H9 (cell line): Measurements from ENCODE around the gene SNX33. TPM values are rescaled to one million over a fixed set of nuclear protein-coding genes. Genes with fewer than 3 reads are reported as not detected.

Experiments used
- DNase-seq: peaks from one replicate; pipeline ENCODE4 v3.0.0-alpha.2; 2017
- H2AFZ ChIP-seq: one replicate; pipeline ENCODE4 v1.6.1; 2013; ENCODE audit warnings: mild to moderate bottlenecking, low read length, control low read depth, moderate library complexity
- H2AK5ac ChIP-seq: 2 replicates; pipeline ENCODE4 v1.6.1; 2013; ENCODE audit warnings: low read length, control low read depth, mixed read lengths; ENCODE audit not compliant: insufficient read length
- H2BK120ac ChIP-seq: one replicate; pipeline ENCODE4 v1.6.1; 2013; ENCODE audit warnings: low read depth, mild to moderate bottlenecking, low read length, control low read depth, inconsistent platforms; ENCODE audit not compliant: poor library complexity, severe bottlenecking
- H2BK12ac ChIP-seq: 2 replicates; pipeline ENCODE4 v1.6.1; 2013; ENCODE audit warnings: low read length, control low read depth, mixed read lengths, low read depth; ENCODE audit not compliant: insufficient read length
- H2BK15ac ChIP-seq: 2 replicates; pipeline ENCODE4 v1.6.1; 2013; ENCODE audit warnings: low read depth, low read length, control low read depth
- H2BK20ac ChIP-seq: one replicate; pipeline ENCODE4 v1.6.1; 2013; ENCODE audit warnings: low read depth, mild to moderate bottlenecking, low read length, control low read depth, inconsistent platforms; ENCODE audit not compliant: poor library complexity, severe bottlenecking
- H2BK5ac ChIP-seq: 2 replicates; pipeline ENCODE4 v1.6.1; 2013; ENCODE audit warnings: low read length, control low read depth, mixed read lengths; ENCODE audit not compliant: insufficient read length
- H3K14ac ChIP-seq: 2 replicates; pipeline ENCODE4 v1.6.1; 2013; ENCODE audit warnings: low read length, control low read depth; ENCODE audit not compliant: insufficient read depth
- H3K18ac ChIP-seq: 2 replicates; pipeline ENCODE4 v1.6.1; 2013; ENCODE audit warnings: low read depth, mild to moderate bottlenecking, mixed read lengths, low read length, control low read depth; ENCODE audit not compliant: insufficient read length
- H3K23ac ChIP-seq: 2 replicates; pipeline ENCODE4 v1.6.1; 2013; ENCODE audit warnings: low read length, control low read depth, mixed read lengths, low read depth; ENCODE audit not compliant: insufficient read length
- H3K23me2 ChIP-seq: 2 replicates; pipeline ENCODE4 v1.6.1; 2013; ENCODE audit warnings: low read depth, mild to moderate bottlenecking, mixed read lengths, low read length, control low read depth; ENCODE audit not compliant: insufficient read length, poor library complexity, severe bottlenecking
- H3K27ac ChIP-seq: 2 replicates; pipeline ENCODE4 v1.5.1; 2013; ENCODE audit warnings: low read length, control low read depth, mixed read lengths, low read depth; ENCODE audit not compliant: insufficient read length
- H3K27me3 ChIP-seq: 2 replicates; pipeline ENCODE4 v1.6.1; 2013; ENCODE audit warnings: low read length, control low read depth, inconsistent platforms; ENCODE audit not compliant: insufficient read depth
- H3K4ac ChIP-seq: 2 replicates; pipeline ENCODE4 v1.6.1; 2013; ENCODE audit warnings: low read depth, mild to moderate bottlenecking, control low read depth, inconsistent platforms, low read length, moderate library complexity
- H3K4me1 ChIP-seq: 2 replicates; pipeline ENCODE4 v1.6.1; 2013; ENCODE audit warnings: low read length, control low read depth, inconsistent platforms; ENCODE audit not compliant: insufficient read depth
- H3K4me2 ChIP-seq: 2 replicates; pipeline ENCODE4 v1.6.1; 2013; ENCODE audit warnings: low read length, control low read depth, mixed read lengths; ENCODE audit not compliant: insufficient read length, insufficient read depth
- H3K56ac ChIP-seq: 2 replicates; pipeline ENCODE4 v1.6.1; 2013; ENCODE audit warnings: low read depth, mild to moderate bottlenecking, mixed read lengths, low read length, control low read depth; ENCODE audit not compliant: insufficient read length
- H3K79me1 ChIP-seq: 2 replicates; pipeline ENCODE4 v1.6.1; 2013; ENCODE audit warnings: low read depth, mild to moderate bottlenecking, moderate library complexity, low read length, control low read depth, inconsistent platforms; ENCODE audit not compliant: insufficient read depth, poor library complexity, severe bottlenecking
- H3K79me2 ChIP-seq: 2 replicates; pipeline ENCODE4 v1.6.1; 2013; ENCODE audit warnings: low read length, control low read depth, inconsistent platforms; ENCODE audit not compliant: insufficient read depth
- H3K9ac ChIP-seq: 2 replicates; pipeline ENCODE4 v1.6.1; 2013; ENCODE audit warnings: low read length, control low read depth, mixed read lengths; ENCODE audit not compliant: insufficient read length; ENCODE audit errors: extremely low read depth
- H3K9me3 ChIP-seq: one replicate; pipeline ENCODE4 v1.6.1; 2013; ENCODE audit warnings: low read depth, low read length, inconsistent platforms; ENCODE audit not compliant: control insufficient read depth
- H3T11ph ChIP-seq: one replicate; pipeline ENCODE4 v1.6.1; 2013; ENCODE audit warnings: mild to moderate bottlenecking, low read length, control low read depth, inconsistent platforms
- H4K20me1 ChIP-seq: one replicate; pipeline ENCODE4 v1.6.1; 2013; ENCODE audit not compliant: control insufficient read depth, insufficient read length, insufficient read depth
- H4K5ac ChIP-seq: 2 replicates; pipeline ENCODE4 v1.6.1; 2013; ENCODE audit warnings: low read depth, mild to moderate bottlenecking, mixed read lengths, low read length, control low read depth; ENCODE audit not compliant: insufficient read length
- H4K8ac ChIP-seq: replicated peaks from 2 replicates; pipeline ENCODE4 v1.6.1; 2013; ENCODE audit warnings: low read length, control low read depth, mixed read lengths, low read depth; ENCODE audit not compliant: insufficient read length
- H4K91ac ChIP-seq: 2 replicates; pipeline ENCODE4 v1.6.1; 2013; ENCODE audit warnings: low read depth, mild to moderate bottlenecking, moderate library complexity, mixed read lengths, low read length, control low read depth; ENCODE audit not compliant: insufficient read length
- H3K27ac Mint-ChIP-seq, 3 experiments: 2 replicates in 2 of 3; 3 replicates in 1 of 3; pipeline ENCODE4 v1.8.0; 2020 to 2021; ENCODE audit warnings: mixed read lengths in 3 of 3, mild to moderate bottlenecking in 1 of 3, moderate library complexity in 1 of 3
- H3K27me3 Mint-ChIP-seq: 2 replicates; pipeline ENCODE4 v1.8.0; 2021; ENCODE audit warnings: low read depth, mild to moderate bottlenecking, moderate library complexity, mixed read lengths
- H3K36me3 Mint-ChIP-seq, 3 experiments: 2 replicates in 2 of 3; 3 replicates in 1 of 3; pipeline ENCODE4 v1.8.0; 2020 to 2021; ENCODE audit warnings: low read depth in 3 of 3, mixed read lengths in 3 of 3; ENCODE audit not compliant: insufficient read depth in 1 of 3
- H3K4me1 Mint-ChIP-seq, 2 experiments: 2 replicates each; pipeline ENCODE4 v1.8.0; 2020; ENCODE audit warnings: mixed read lengths in 2 of 2
- H3K4me3 Mint-ChIP-seq, 2 experiments: 2 replicates in 1 of 2; 3 replicates in 1 of 2; pipeline ENCODE4 v1.8.0; 2020 to 2021; ENCODE audit warnings: mild to moderate bottlenecking in 2 of 2, mixed read lengths in 2 of 2, moderate library complexity in 1 of 2
- H3K9me3 Mint-ChIP-seq, 2 experiments: 2 replicates in 1 of 2; 3 replicates in 1 of 2; pipeline ENCODE4 v1.8.0; 2020; ENCODE audit warnings: mild to moderate bottlenecking in 2 of 2, mixed read lengths in 2 of 2, moderate library complexity in 1 of 2
- CTCF ChIP-seq: fragments of 200-600 bp; sonication (generic); conservative IDR thresholded peaks from 3 replicates; pipeline ENCODE4 v1.8.0; 2021; ENCODE audit warnings: antibody characterized with exemption, mild to moderate bottlenecking
- WGBS: extraction: QIAGEN DNeasy Blood & Tissue Kit; methylation state at CpG from one replicate; pipeline ENCODE4 v1.1.7; 2013; ENCODE audit warnings: missing lambda C conversion rate, low lambda C conversion rate, mixed read lengths; ENCODE audit not compliant: insufficient read length; ENCODE audit errors: extremely low coverage; 5-methylcytosine and 5-hydroxymethylcytosine counted together
- total RNA-seq: library from RNA; stranded (reverse); gene quantifications from 2 replicates; pipeline ENCODE4 v1.2.1, GENCODE V29; 2021

Gene SNX33
- total RNA-seq, 1 experiment from 2014 or later, result 17.7 TPM

GRCh38 chr15:75659141-75659771 lies 11.5 kb downstream of the SNX33 start:
- Histone ChIP-seq H3K79me1 (no peaks in the 10 kb centered on the region), H3K14ac (no peak overlapping the region), H2AK5ac (no peak overlapping the region), H3K56ac (no peak overlapping the region), H3K27me3 (no peaks in the 10 kb centered on the region), H3K27ac (no peak overlapping the region), H3K4me2 (no peak overlapping the region), H4K8ac (no peak overlapping the region), H2BK120ac (no peak overlapping the region), H2BK15ac (no peak overlapping the region), H3K9me3 (no peaks in the 10 kb centered on the region), H3K23ac (no peak overlapping the region), H2BK12ac (no peak overlapping the region), H4K20me1 (no peaks in the 10 kb centered on the region), H3K4ac (no peak overlapping the region), H3K79me2 (no peaks in the 10 kb centered on the region), H3T11ph (no peak overlapping the region), H2AFZ (no peak overlapping the region), H4K91ac (no peak overlapping the region), H2BK20ac (no peak overlapping the region), H3K18ac (no peak overlapping the region), H3K23me2 (no peaks in the 10 kb centered on the region), H2BK5ac (no peak overlapping the region), H3K4me1 (0 out of 2 replicates have a peak, but pooled peaks cover 2% of the 10 kb centered on the region), H4K5ac (no peak overlapping the region), H3K9ac (no peak overlapping the region)
- peaks cover 18 to 36% (median 30%) of the 10 kb centered on the region in 3 experiments for H3K36me3 Mint-ChIP-seq
- TF ChIP-seq CTCF, result no peak
- peak overlapping the region in 2 of 3 experiments; percentile 57 to 74; a peak in 2 of 7 replicates for H3K27ac Mint-ChIP-seq
- WGBS, result no CpG with 5 or more reads among the region's 9 CpGs
- H3K4me3 Mint-ChIP-seq, result no peak overlapping the region
- DNase-seq, result no peak
- H3K9me3 Mint-ChIP-seq, result no peaks in the 10 kb centered on the region
- peaks cover 0 to 8% of the 10 kb centered on the region in 2 experiments; a peak in 1 of 4 replicates for H3K4me1 Mint-ChIP-seq
- no peaks in the 10 kb centered on the region for H3K27me3 Mint-ChIP-seq
